PFSK-1 (cell line): ENCODE results near the gene ESAM.

ENCODE experiments used
- FOXP2 ChIP-seq: optimal IDR thresholded peaks from 2 replicates; pipeline ENCODE3; 2011; ENCODE audit warnings: borderline replicate concordance, control low read depth, inconsistent platforms; ENCODE audit not compliant: insufficient read depth; ENCODE audit errors: extremely low read length, extremely low read depth
- POLR2AphosphoS5 ChIP-seq: IDR thresholded peaks from 2 replicates; pipeline ENCODE4 v1.6.1; 2012; ENCODE audit warnings: low read depth, mild to moderate bottlenecking, control low read depth, low read length, moderate library complexity
- SIN3A ChIP-seq: IDR thresholded peaks from 2 replicates; pipeline ENCODE4 v1.6.1; 2012; ENCODE audit warnings: mild to moderate bottlenecking, low read length, moderate library complexity, borderline replicate concordance; ENCODE audit not compliant: insufficient read depth
- TAF1 ChIP-seq: IDR thresholded peaks from 2 replicates; pipeline ENCODE4 v1.6.1; 2012; ENCODE audit warnings: low read length, control low read depth, borderline replicate concordance; ENCODE audit not compliant: insufficient read depth
- TF ChIP-seq, protein P1 (sequence below), 2 experiments: IDR thresholded peaks; 2 replicates each; pipeline versions ENCODE4 v1.6.1 to v1.8.0; 2011 to 2012; ENCODE audit warnings: low read depth in 2 of 2, low read length in 2 of 2, control low read depth in 1 of 2, inconsistent platforms in 1 of 2, mild to moderate bottlenecking in 1 of 2, moderate library complexity in 1 of 2; ENCODE audit not compliant: insufficient read depth in 1 of 2

DNA sequence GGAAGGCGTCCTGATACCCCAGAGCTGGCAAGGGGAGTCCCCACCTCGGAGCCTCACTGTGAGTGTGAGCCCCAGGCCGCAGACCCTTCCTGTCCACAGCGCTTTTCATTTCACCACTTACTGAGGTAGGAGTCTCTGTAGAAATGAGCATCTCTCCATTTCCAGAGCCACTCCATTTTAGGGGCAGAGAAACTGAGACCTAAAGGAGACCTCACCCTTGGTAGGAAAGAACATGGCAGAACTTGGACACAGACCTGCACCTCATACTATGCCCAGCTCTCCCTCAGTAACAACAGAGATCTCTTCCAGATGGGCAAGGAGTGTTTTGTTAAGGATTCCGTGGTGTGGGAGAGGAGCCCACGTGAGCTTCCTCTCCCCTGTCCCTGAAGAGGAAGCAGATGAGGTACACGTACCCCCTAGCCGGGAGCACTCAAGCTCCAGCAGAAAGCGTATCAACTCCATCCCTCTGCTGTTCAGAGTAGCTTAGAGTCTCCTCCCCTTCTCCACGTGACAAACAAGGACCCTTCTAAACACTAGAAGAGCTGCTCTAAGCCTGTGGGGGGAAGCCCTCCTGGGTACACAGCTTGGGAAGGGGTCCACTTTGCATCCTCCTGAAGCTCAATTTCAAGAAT is 9.5 kb downstream of the ESAM start:
- TF ChIP-seq POLR2AphosphoS5 (no peak), FOXP2 (no peak), TAF1 (no peak), SIN3A (no peak)
- TF ChIP-seq, protein P1, sequence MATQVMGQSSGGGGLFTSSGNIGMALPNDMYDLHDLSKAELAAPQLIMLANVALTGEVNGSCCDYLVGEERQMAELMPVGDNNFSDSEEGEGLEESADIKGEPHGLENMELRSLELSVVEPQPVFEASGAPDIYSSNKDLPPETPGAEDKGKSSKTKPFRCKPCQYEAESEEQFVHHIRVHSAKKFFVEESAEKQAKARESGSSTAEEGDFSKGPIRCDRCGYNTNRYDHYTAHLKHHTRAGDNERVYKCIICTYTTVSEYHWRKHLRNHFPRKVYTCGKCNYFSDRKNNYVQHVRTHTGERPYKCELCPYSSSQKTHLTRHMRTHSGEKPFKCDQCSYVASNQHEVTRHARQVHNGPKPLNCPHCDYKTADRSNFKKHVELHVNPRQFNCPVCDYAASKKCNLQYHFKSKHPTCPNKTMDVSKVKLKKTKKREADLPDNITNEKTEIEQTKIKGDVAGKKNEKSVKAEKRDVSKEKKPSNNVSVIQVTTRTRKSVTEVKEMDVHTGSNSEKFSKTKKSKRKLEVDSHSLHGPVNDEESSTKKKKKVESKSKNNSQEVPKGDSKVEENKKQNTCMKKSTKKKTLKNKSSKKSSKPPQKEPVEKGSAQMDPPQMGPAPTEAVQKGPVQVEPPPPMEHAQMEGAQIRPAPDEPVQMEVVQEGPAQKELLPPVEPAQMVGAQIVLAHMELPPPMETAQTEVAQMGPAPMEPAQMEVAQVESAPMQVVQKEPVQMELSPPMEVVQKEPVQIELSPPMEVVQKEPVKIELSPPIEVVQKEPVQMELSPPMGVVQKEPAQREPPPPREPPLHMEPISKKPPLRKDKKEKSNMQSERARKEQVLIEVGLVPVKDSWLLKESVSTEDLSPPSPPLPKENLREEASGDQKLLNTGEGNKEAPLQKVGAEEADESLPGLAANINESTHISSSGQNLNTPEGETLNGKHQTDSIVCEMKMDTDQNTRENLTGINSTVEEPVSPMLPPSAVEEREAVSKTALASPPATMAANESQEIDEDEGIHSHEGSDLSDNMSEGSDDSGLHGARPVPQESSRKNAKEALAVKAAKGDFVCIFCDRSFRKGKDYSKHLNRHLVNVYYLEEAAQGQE (IDR thresholded peaks at IDR 0.05; ENCODE audit: insufficient read depth in 1 of 2, low read depth in 2 of 2, low read length in 2 of 2), result no peak
